Mesodermal cell (in vitro differentiated cells): ENCODE results near the gene ZNF610.
"Not testable (repeated sequence)": the region's sequence is repeated elsewhere in the genome, so short reads cannot be mapped to it uniquely, and the experiment has no call there.

Source experiments
- H3K27ac ChIP-seq: 2 replicates; pipeline ENCODE4 v1.7.0; 2013; ENCODE audit warnings: mild to moderate bottlenecking, low read depth, low read length, moderate library complexity; ENCODE audit not compliant: severe bottlenecking
- H3K36me3 ChIP-seq: 2 replicates; pipeline ENCODE4 v1.7.1; 2013; ENCODE audit warnings: mild to moderate bottlenecking, low read length, moderate library complexity; ENCODE audit not compliant: control insufficient read depth, insufficient read depth
- H3K4me1 ChIP-seq: one replicate; pipeline ENCODE4 v1.7.1; 2013; ENCODE audit warnings: mild to moderate bottlenecking, low read length; ENCODE audit not compliant: insufficient read depth, control insufficient read depth, poor library complexity, severe bottlenecking
- H3K4me3 ChIP-seq: 2 replicates; pipeline ENCODE4 v1.7.0; 2013; ENCODE audit warnings: low read length, control low read depth, mild to moderate bottlenecking; ENCODE audit not compliant: insufficient read depth, poor library complexity, severe bottlenecking; ENCODE audit errors: extremely low read depth
- H3K9me3 ChIP-seq: 2 replicates; pipeline ENCODE4 v1.7.1; 2013; ENCODE audit warnings: mild to moderate bottlenecking, low read length, moderate library complexity; ENCODE audit not compliant: control insufficient read depth
- WGBS, 2 experiments: methylation state at CpG; one replicate each; pipeline ENCODE4 v1.1.5; 2013; ENCODE audit warnings: missing lambda C conversion rate in 2 of 2; ENCODE audit not compliant: insufficient coverage in 2 of 2; 5-methylcytosine and 5-hydroxymethylcytosine counted together

Gene ZNF610

GRCh38 chr19:52335768-52336116 is 301 bp upstream of the ZNF610 start:
- peaks cover 4% of the 10 kb centered on the region for H3K36me3 ChIP-seq
- no peak overlapping the region for H3K27ac ChIP-seq
- peaks cover 35% of the 10 kb centered on the region for H3K9me3 ChIP-seq
- WGBS, 2 experiments = 77 to 90% methylated on average over 3 to 8 of the region's 9 CpGs
- peak overlapping the region; percentile 79 for H3K4me3 ChIP-seq
- no peaks in the 10 kb centered on the region for H3K4me1 ChIP-seq

GRCh38 chr19:52336791-52337381 is 843 bp downstream of the ZNF610 start:
- H3K4me1 ChIP-seq = no peaks in the 10 kb centered on the region
- 25 to 29% methylated on average over 3 to 4 of the region's 9 CpGs for WGBS, 2 experiments
- peaks cover 23% of the 10 kb centered on the region for H3K9me3 ChIP-seq
- H3K36me3 ChIP-seq = peaks cover 4% of the 10 kb centered on the region
- H3K4me3 ChIP-seq = peak overlapping the region; percentile 79
- H3K27ac ChIP-seq = peak overlapping the region; percentile 91

- not testable (repeated sequence) for H3K4me3 ChIP-seq, H3K4me1 ChIP-seq, H3K36me3 ChIP-seq, H3K27ac ChIP-seq
- H3K9me3 ChIP-seq = peaks cover 14% of the 10 kb centered on the region
- WGBS, 2 experiments = 96 to 100% methylated on average over 3 of the region's 3 CpGs
Measured at GRCh38 chr19:52339022-52339421, 3.0 kb downstream of the ZNF610 start.

GRCh38 chr19:52343548-52343947 is 7.5 kb downstream of the ZNF610 start:
- WGBS, 2 experiments = 24 to 29% methylated on average over 7 of the region's 8 CpGs

GRCh38 chr19:52345162-52345561 is 9.1 kb downstream of the ZNF610 start:
- Histone ChIP-seq H3K4me3 (no peak overlapping the region), H3K9me3 (peaks cover 9% of the 10 kb centered on the region)

More at GRCh38 chr19:52343548-52343947, 7.5 kb downstream of the ZNF610 start:
- no peaks in the 10 kb centered on the region for H3K4me1 ChIP-seq
- H3K36me3 ChIP-seq = peaks cover 7% of the 10 kb centered on the region
- no peak overlapping the region for H3K27ac ChIP-seq
- H3K9me3 ChIP-seq = peaks cover 9% of the 10 kb centered on the region
- no peak overlapping the region for H3K4me3 ChIP-seq

GRCh38 chr19:52351512-52351911 is 15.5 kb downstream of the ZNF610 start:
- peaks cover 23% of the 10 kb centered on the region for H3K9me3 ChIP-seq

More at GRCh38 chr19:52345162-52345561, 9.1 kb downstream of the ZNF610 start:
- H3K4me1 ChIP-seq = no peaks in the 10 kb centered on the region
- peaks cover 17% of the 10 kb centered on the region for H3K36me3 ChIP-seq
- no peak overlapping the region for H3K27ac ChIP-seq
- WGBS, 2 experiments = 84 to 85% methylated on average over 6 of the region's 6 CpGs

GRCh38 chr19:52366414-52366824 is 30.4 kb downstream of the ZNF610 start:
- H3K9me3 ChIP-seq = peaks cover 60% of the 10 kb centered on the region
- no peaks in the 10 kb centered on the region for H3K4me1 ChIP-seq
- 86 to 100% methylated on average over 3 to 8 of the region's 8 CpGs for WGBS, 2 experiments
- no peak overlapping the region for H3K4me3 ChIP-seq
- peaks cover 16% of the 10 kb centered on the region for H3K36me3 ChIP-seq
- no peak overlapping the region for H3K27ac ChIP-seq

More at GRCh38 chr19:52351512-52351911, 15.5 kb downstream of the ZNF610 start:
- H3K27ac ChIP-seq = no peak overlapping the region
- peaks cover 40% of the 10 kb centered on the region for H3K36me3 ChIP-seq
- no peaks in the 10 kb centered on the region for H3K4me1 ChIP-seq
- no peak overlapping the region for H3K4me3 ChIP-seq
- WGBS, 2 experiments = 84 to 93% methylated on average over 9 of the region's 9 CpGs

GRCh38 chr19:52369559-52370340 is 33.7 kb downstream of the ZNF610 start, which contains the start of gene ZNF880:
TSS of gene ZNF880 (plus strand) at chr19:52369923. CDS start at chr19:52369966, 43 bp downstream.
- 57 to 64% methylated on average over 45 to 47 of the region's 52 CpGs for WGBS, 2 experiments
- H3K4me1 ChIP-seq = no peaks in the 10 kb centered on the region
- H3K4me3 ChIP-seq = peak within 1 kb of the TSS; percentile 46
- peaks cover 65% of the 10 kb centered on the region for H3K9me3 ChIP-seq
- H3K27ac ChIP-seq = peak within 1 kb of the TSS; percentile 97
- H3K36me3 ChIP-seq = peaks cover 28% of the 10 kb centered on the region

GRCh38 chr19:52370341-52370710 is 34.3 kb downstream of the ZNF610 start:
- 44 to 82% methylated on average over 2 to 3 of the region's 7 CpGs for WGBS, 2 experiments
- no peaks in the 10 kb centered on the region for H3K4me1 ChIP-seq
- H3K27ac ChIP-seq = peak overlapping the region; percentile 97
- peaks cover 31% of the 10 kb centered on the region for H3K36me3 ChIP-seq
- H3K9me3 ChIP-seq = peaks cover 61% of the 10 kb centered on the region
- peak overlapping the region; percentile 46 for H3K4me3 ChIP-seq

- H3K27ac ChIP-seq = no peak overlapping the region
- H3K4me1 ChIP-seq = no peaks in the 10 kb centered on the region
- WGBS, 2 experiments = 55 to 70% methylated on average over 1 of the region's 1 CpG
- peaks cover 52% of the 10 kb centered on the region for H3K9me3 ChIP-seq
- no peak overlapping the region for H3K4me3 ChIP-seq
- no peaks in the 10 kb centered on the region for H3K36me3 ChIP-seq
Measured at GRCh38 chr19:52391135-52391534, 55.1 kb downstream of the ZNF610 start.
